HTR-8/SVneo (cell line): Measurements from ENCODE around the gene GMEB1.
"Not testable (repeated sequence)": the region's sequence is repeated elsewhere in the genome, so short reads cannot be mapped to it uniquely, and the experiment has no call there.

Experiments used
- DNase-seq: peaks from one replicate; pipeline ENCODE4 v3.0.0; 2011; ENCODE audit warnings: low spot score, mixed read lengths; ENCODE audit not compliant: insufficient read length
- FAIRE-seq: peaks from 2 replicates; lab custom pipeline; 2011; peaks lifted over from hg19 to GRCh38; lab: Jason Lieb, UNC

GMEB1 gene

GRCh38 chr1:28668956-28669723 is 556 bp downstream of the GMEB1 start:
- no peak for FAIRE-seq

GRCh38 chr1:28671254-28671780 is 2.7 kb downstream of the GMEB1 start:
- FAIRE-seq (no peak), DNase-seq (no peak)

More at GRCh38 chr1:28668956-28669723, 556 bp downstream of the GMEB1 start:
- DNase-seq: no peak

GRCh38 chr1:28672971-28673370 is 4.4 kb downstream of the GMEB1 start:
- not testable (repeated sequence) for DNase-seq, FAIRE-seq

- FAIRE-seq (no peak), DNase-seq (no peak)
These were observed 7.3 kb downstream of the GMEB1 start for GRCh38 chr1:28675924-28676257.

GRCh38 chr1:28680151-28680550 is 11.6 kb downstream of the GMEB1 start:
- FAIRE-seq (no peak), DNase-seq (no peak)

- DNase-seq (no peak), FAIRE-seq (no peak)
These were observed 14.3 kb downstream of the GMEB1 start for GRCh38 chr1:28682840-28683239.

- no peak for DNase-seq
- FAIRE-seq: no peak
These were observed 16.4 kb downstream of the GMEB1 start for GRCh38 chr1:28684937-28685336.

GRCh38 chr1:28691627-28692026 is 23.0 kb downstream of the GMEB1 start:
- DNase-seq, FAIRE-seq: not testable (repeated sequence)

GRCh38 chr1:28703629-28704028 is 35.0 kb downstream of the GMEB1 start:
- FAIRE-seq (no peak), DNase-seq (no peak)

GRCh38 chr1:28716336-28716735 is 47.8 kb downstream of the GMEB1 start:
- DNase-seq (no peak), FAIRE-seq (no peak)

- DNase-seq (no peak), FAIRE-seq (no peak)
These were observed 49.6 kb downstream of the GMEB1 start for GRCh38 chr1:28718166-28718565.

GRCh38 chr1:28718586-28719331 is 50.2 kb downstream of the GMEB1 start:
- FAIRE-seq (no peak), DNase-seq (no peak)

- DNase-seq (no peak), FAIRE-seq (no peak)
These were observed 50.7 kb downstream of the GMEB1 start for GRCh38 chr1:28719332-28719619.

GRCh38 chr1:28720376-28720775 is 51.8 kb downstream of the GMEB1 start:
- DNase-seq (no peak), FAIRE-seq (no peak)

GRCh38 chr1:28721927-28722326 is 53.3 kb downstream of the GMEB1 start:
- DNase-seq, FAIRE-seq: not testable (repeated sequence)

- DNase-seq, FAIRE-seq: not testable (repeated sequence)
These were observed 56.8 kb downstream of the GMEB1 start for GRCh38 chr1:28725365-28725764.

- DNase-seq (no peak), FAIRE-seq (no peak)
These were observed 67.4 kb downstream of the GMEB1 start for GRCh38 chr1:28735961-28736449.

- peak; percentile 82 for DNase-seq
- peak; percentile 36 for FAIRE-seq
These were observed 68.1 kb downstream of the GMEB1 start, which contains the start of gene YTHDF2 for GRCh38 chr1:28736450-28737306. TSS of gene YTHDF2 (plus strand) at chr1:28736940. CDS start at chr1:28737121, 181 bp downstream.

- no peak for FAIRE-seq
- peak; percentile 42 for DNase-seq
These were observed 68.9 kb downstream of the GMEB1 start for GRCh38 chr1:28737307-28738132.
